ENCODE data around the gene TRAPPC8.
A peak's percentile ranks its signal among the peaks of the same experiment; 100 is the strongest.
"Not testable (repeated sequence)": the region's sequence is repeated elsewhere in the genome, so short reads cannot be mapped to it uniquely, and the experiment has no call there.

Gene TRAPPC8

GRCh38 chr18:31954349-31954748 lies 11.4 kb upstream of the TRAPPC8 start:
- H3K4me3 ChIP-seq (ENCODE audit: low read length), result no peak overlapping the region
- TF ChIP-seq CTCF (conservative IDR thresholded peaks at IDR 0.05; ENCODE audit: low read length), result no peak
- no peak for DNase-seq (ENCODE audit: low read depth)

GRCh38 chr18:31953699-31954098 lies 10.8 kb upstream of the TRAPPC8 start:
- DNase-seq (ENCODE audit: low read depth); H3K4me3 ChIP-seq (ENCODE audit: low read length): not testable (repeated sequence)

- DNase-seq (ENCODE audit: low read depth), result no peak
- no peak overlapping the region for H3K4me3 ChIP-seq (ENCODE audit: low read length)
- TF ChIP-seq CTCF (conservative IDR thresholded peaks at IDR 0.05; ENCODE audit: low read length), result no peak
These were observed 9.3 kb upstream of the TRAPPC8 start for GRCh38 chr18:31952223-31952622.

GRCh38 chr18:31950583-31950982 lies 7.7 kb upstream of the TRAPPC8 start:
- no peak for DNase-seq (ENCODE audit: low read depth)
- no peak for TF ChIP-seq CTCF (conservative IDR thresholded peaks at IDR 0.05; ENCODE audit: low read length)
- H3K4me3 ChIP-seq (ENCODE audit: low read length), result no peak overlapping the region

GRCh38 chr18:31948349-31948748 lies 5.4 kb upstream of the TRAPPC8 start:
- not testable (repeated sequence) for DNase-seq (ENCODE audit: low read depth); H3K4me3 ChIP-seq (ENCODE audit: low read length)

GRCh38 chr18:31946305-31947046 lies 3.5 kb upstream of the TRAPPC8 start:
- TF ChIP-seq CTCF (conservative IDR thresholded peaks at IDR 0.05; ENCODE audit: low read length), result no peak
- no peak for DNase-seq (ENCODE audit: low read depth)
- no peak overlapping the region for H3K4me3 ChIP-seq (ENCODE audit: low read length)

- no peak for DNase-seq (ENCODE audit: low read depth)
- no peak for TF ChIP-seq CTCF (conservative IDR thresholded peaks at IDR 0.05; ENCODE audit: low read length)
- peak overlapping the region; percentile 90 for H3K4me3 ChIP-seq (ENCODE audit: low read length)
These were observed 1.2 kb upstream of the TRAPPC8 start for GRCh38 chr18:31943878-31944816.

Data from AG10803 (cell line).